H1 (cell line): ENCODE data around the gene SKAP1. TPM values are rescaled to one million over a fixed set of nuclear protein-coding genes. Genes with fewer than 3 reads are reported as not detected.

Source experiments
- CTCF ChIA-PET: fragments of 300-600 bp; sonication (Branson Sonifier 250); formaldehyde crosslinking; loops from one replicate; lab custom pipeline; 2021; ENCODE audit not compliant: partially characterized antibody; lab: Charles Lee
- POLR2A ChIA-PET: fragments of 300-600 bp; sonication (Branson Sonifier 250); formaldehyde crosslinking; loops from one replicate; lab custom pipeline; 2021; ENCODE audit warnings: inconsistent platforms; ENCODE audit not compliant: partially characterized antibody; lab: Charles Lee
- DNase-seq, 2 experiments: peaks; one replicate each; pipeline versions ENCODE4 v3.0.0 to v3.0.0-alpha.2; 2010 to 2022; ENCODE audit warnings: low spot score in 2 of 2, low read depth in 1 of 2, mixed read lengths in 1 of 2
- FAIRE-seq: peaks from 2 replicates; lab custom pipeline; 2011; peaks lifted over from hg19 to GRCh38; lab: Jason Lieb, UNC
- H2AFZ ChIP-seq: 2 replicates; pipeline ENCODE4 v1.8.1; 2012; ENCODE audit warnings: low read length, inconsistent platforms
- H2AK5ac ChIP-seq: 2 replicates; pipeline ENCODE4 v1.6.1; 2013; ENCODE audit warnings: low read depth, low read length
- H2BK120ac ChIP-seq: replicated peaks from 2 replicates; pipeline ENCODE3; 2013; ENCODE audit warnings: low read depth, low read length, inconsistent platforms
- H2BK12ac ChIP-seq: 2 replicates; pipeline ENCODE4 v1.6.1; 2013; ENCODE audit warnings: low read depth, low read length
- H2BK15ac ChIP-seq: 2 replicates; pipeline ENCODE4 v1.6.1; 2013; ENCODE audit warnings: low read length
- H2BK20ac ChIP-seq: 2 replicates; pipeline ENCODE4 v1.6.1; 2013; ENCODE audit warnings: low read length
- H2BK5ac ChIP-seq: 2 replicates; pipeline ENCODE4 v1.6.1; 2013; ENCODE audit warnings: low read depth, low read length
- H3K14ac ChIP-seq: 2 replicates; pipeline ENCODE4 v1.6.1; 2013; ENCODE audit warnings: inconsistent platforms; ENCODE audit not compliant: insufficient read length
- H3K18ac ChIP-seq: 2 replicates; pipeline ENCODE4 v1.6.1; 2013; ENCODE audit warnings: low read length; ENCODE audit errors: extremely low read depth
- H3K23ac ChIP-seq: 2 replicates; pipeline ENCODE4 v1.6.1; 2013; ENCODE audit warnings: inconsistent platforms; ENCODE audit not compliant: insufficient read length
- H3K23me2 ChIP-seq: 2 replicates; pipeline ENCODE4 v1.6.1; 2013; ENCODE audit warnings: low read depth, low read length
- H3K27ac ChIP-seq: 2 replicates; pipeline ENCODE4 v1.6.1; 2011; ENCODE audit warnings: low read depth, low read length, inconsistent platforms
- H3K27me3 ChIP-seq, 4 experiments: replicated peaks in 1 of 4; 1 replicate in 1 of 4; 2 replicates in 3 of 4; pipeline versions ENCODE4 v1.6.1 to v1.8.1; 2011 to 2013; ENCODE audit warnings: low read length in 3 of 4, mild to moderate bottlenecking in 3 of 4, inconsistent platforms in 2 of 4, mixed read lengths in 2 of 4, moderate library complexity in 1 of 4; ENCODE audit not compliant: control insufficient read depth in 3 of 4, insufficient read depth in 3 of 4; ENCODE audit errors: extremely low read depth in 1 of 4
- H3K36me3 ChIP-seq, 4 experiments: 2 replicates each; pipeline versions ENCODE4 v1.6.1 to v1.8.1; 2011 to 2013; ENCODE audit warnings: mild to moderate bottlenecking in 4 of 4, low read length in 3 of 4, moderate library complexity in 2 of 4, control low read depth in 1 of 4, inconsistent platforms in 1 of 4; ENCODE audit not compliant: insufficient read depth in 4 of 4, control insufficient read depth in 2 of 4
- H3K4ac ChIP-seq: replicated peaks from 2 replicates; pipeline ENCODE3; 2013; ENCODE audit warnings: low read length, low read depth, mixed read lengths, inconsistent platforms; ENCODE audit not compliant: insufficient read length
- H3K4me1 ChIP-seq, 4 experiments: replicated peaks in 1 of 4; 1 replicate in 1 of 4; 2 replicates in 3 of 4; pipeline versions ENCODE4 v1.6.1 to v1.8.1; 2011 to 2013; ENCODE audit warnings: low read length in 3 of 4, inconsistent platforms in 2 of 4, mixed read lengths in 1 of 4; ENCODE audit not compliant: insufficient read depth in 4 of 4, control insufficient read depth in 3 of 4
- H3K4me2 ChIP-seq, 2 experiments: 2 replicates each; pipeline versions ENCODE4 v1.6.1 to v1.8.1; 2011 to 2013; ENCODE audit warnings: low read depth in 2 of 2, low read length in 2 of 2, control low read depth in 1 of 2, inconsistent platforms in 1 of 2, mild to moderate bottlenecking in 1 of 2; ENCODE audit not compliant: insufficient read depth in 1 of 2
- H3K4me3 ChIP-seq, 4 experiments: fragments of 200-600, 300-600 bp in 1 of 4; sonication (generic), shearing (Covaris generic), sonication (Bioruptor Twin) in 1 of 4; 2 replicates each; pipeline versions ENCODE4 v1.5.1 to v1.8.1; 2011 to 2016; ENCODE audit warnings: low read length in 4 of 4, low read depth in 3 of 4, control low read depth in 2 of 4, inconsistent platforms in 2 of 4, mild to moderate bottlenecking in 2 of 4, mixed read lengths in 1 of 4, moderate library complexity in 1 of 4; ENCODE audit not compliant: insufficient read depth in 2 of 4; ENCODE audit errors: extremely low read depth in 1 of 4
- H3K56ac ChIP-seq: replicated peaks from 2 replicates; pipeline ENCODE3; 2013; ENCODE audit warnings: low read depth, mild to moderate bottlenecking, mixed read lengths, low read length, inconsistent platforms; ENCODE audit not compliant: insufficient read length
- H3K79me1 ChIP-seq: 2 replicates; pipeline ENCODE4 v1.6.1; 2013; ENCODE audit warnings: low read depth, low read length, control low read depth
- H3K79me2 ChIP-seq, 2 experiments: 2 replicates each; pipeline versions ENCODE4 v1.6.1 to v1.8.1; 2012 to 2013; ENCODE audit warnings: low read length in 2 of 2, mild to moderate bottlenecking in 2 of 2, inconsistent platforms in 1 of 2; ENCODE audit not compliant: insufficient read depth in 2 of 2, control insufficient read depth in 1 of 2
- H3K9ac ChIP-seq, 4 experiments: replicated peaks in 1 of 4; 1 replicate in 1 of 4; 2 replicates in 3 of 4; pipeline versions ENCODE4 v1.6.1 to v1.8.1; 2011 to 2013; ENCODE audit warnings: low read depth in 3 of 4, low read length in 3 of 4, control low read depth in 2 of 4, mild to moderate bottlenecking in 2 of 4, moderate library complexity in 2 of 4, inconsistent platforms in 1 of 4; ENCODE audit errors: extremely low read depth in 1 of 4
- H3K9me3 ChIP-seq, 2 experiments: 2 replicates each; pipeline versions ENCODE4 v1.6.1 to v1.8.1; 2012 to 2013; ENCODE audit warnings: mild to moderate bottlenecking in 2 of 2, moderate library complexity in 2 of 2, control low read depth in 1 of 2, inconsistent platforms in 1 of 2, low read depth in 1 of 2, low read length in 1 of 2, mixed read lengths in 1 of 2; ENCODE audit not compliant: insufficient read depth in 2 of 2
- H4K20me1 ChIP-seq, 2 experiments: replicated peaks in 1 of 2; 2 replicates each; pipeline versions ENCODE3 to v1.8.1; 2011 to 2013; ENCODE audit warnings: inconsistent platforms in 2 of 2, low read length in 2 of 2, mild to moderate bottlenecking in 1 of 2; ENCODE audit not compliant: insufficient read depth in 2 of 2, control insufficient read depth in 1 of 2
- H4K5ac ChIP-seq: 2 replicates; pipeline ENCODE4 v1.6.1; 2013; ENCODE audit warnings: low read length, low read depth, mixed read lengths, inconsistent platforms; ENCODE audit not compliant: insufficient read length
- H4K8ac ChIP-seq: 2 replicates; pipeline ENCODE4 v1.8.0; 2013; ENCODE audit warnings: mild to moderate bottlenecking, moderate library complexity, low read length, inconsistent platforms; ENCODE audit not compliant: insufficient read depth; ENCODE audit errors: extremely low read depth
- H4K91ac ChIP-seq: replicated peaks from 2 replicates; pipeline ENCODE3; 2013; ENCODE audit warnings: low read length, mixed read lengths, inconsistent platforms; ENCODE audit not compliant: insufficient read length
- ASH2L ChIP-seq: fragments of 200-600, 300-600 bp; sonication (generic); IDR thresholded peaks from one replicate; pipeline ENCODE4 v1.7.1; 2017; ENCODE audit warnings: low read length
- CEBPB ChIP-seq: IDR thresholded peaks from 2 replicates; pipeline ENCODE4 v1.6.1; 2012; ENCODE audit warnings: low read depth, low read length
- CTBP2 ChIP-seq: IDR thresholded peaks from 2 replicates; pipeline ENCODE4 v1.7.0; 2011; ENCODE audit warnings: borderline replicate concordance, mild to moderate bottlenecking, moderate library complexity, mixed read lengths, low read length; ENCODE audit not compliant: insufficient read depth, insufficient read length
- HDAC6 ChIP-seq: IDR thresholded peaks from one replicate; pipeline ENCODE4 v1.7.1; 2012; ENCODE audit warnings: low read depth, mild to moderate bottlenecking, inconsistent platforms, low read length, moderate library complexity
- KDM4A ChIP-seq: IDR thresholded peaks from one replicate; pipeline ENCODE4 v1.7.1; 2012; ENCODE audit warnings: low read depth, mild to moderate bottlenecking, moderate library complexity, low read length, inconsistent platforms; ENCODE audit not compliant: severe bottlenecking
- SIRT6 ChIP-seq: IDR thresholded peaks from one replicate; pipeline ENCODE4 v1.7.1; 2012; ENCODE audit warnings: low read length, inconsistent platforms
- WGBS, 2 experiments: shearing (Covaris generic) in 1 of 2; methylation state at CpG; one replicate each; pipeline versions ENCODE4 v1.1.6 to v1.1.7; 2013 to 2015; ENCODE audit warnings: low lambda C conversion rate in 2 of 2, mixed read lengths in 2 of 2, inconsistent platforms in 1 of 2, low coverage in 1 of 2, missing lambda C conversion rate in 1 of 2; ENCODE audit not compliant: insufficient replicate concordance in 2 of 2, insufficient coverage in 1 of 2, insufficient read length in 1 of 2; ENCODE audit errors: extremely low coverage in 1 of 2, missing lambda C conversion rate in 1 of 2; 5-methylcytosine and 5-hydroxymethylcytosine counted together
- polyA plus RNA-seq, 7 experiments: library from polyadenylated mRNA; depleted of rRNA in 3 of 7; stranded (reverse) in 5 of 7; unstranded in 2 of 7; fragments of >200 nt in 5 of 7; fragments of 200-250 nt in 2 of 7; gene quantifications; 1 replicate in 5 of 7; 2 replicates in 1 of 7; 4 replicates in 1 of 7; pipeline versions ENCODE4 v1.2.1 to v1.2.3, GENCODE V29; 2011 to 2013; ENCODE audit warnings: missing spikeins in 2 of 7, mixed read lengths in 2 of 7
- total RNA-seq: library from RNA; stranded (reverse); fragmentation: NEBNext Ultra II Directional; extraction: Animal tissue kit (Norgen Biotek cat#: 25700); gene quantifications from 2 replicates; pipeline ENCODE4 v1.2.1, GENCODE V29; 2021

The SKAP1 gene
- total and polyA plus RNA-seq, 2 of the 8 experiments (the other 6 are each of a cell fraction or from before 2014, with no cell fraction given): not detected

DNA sequence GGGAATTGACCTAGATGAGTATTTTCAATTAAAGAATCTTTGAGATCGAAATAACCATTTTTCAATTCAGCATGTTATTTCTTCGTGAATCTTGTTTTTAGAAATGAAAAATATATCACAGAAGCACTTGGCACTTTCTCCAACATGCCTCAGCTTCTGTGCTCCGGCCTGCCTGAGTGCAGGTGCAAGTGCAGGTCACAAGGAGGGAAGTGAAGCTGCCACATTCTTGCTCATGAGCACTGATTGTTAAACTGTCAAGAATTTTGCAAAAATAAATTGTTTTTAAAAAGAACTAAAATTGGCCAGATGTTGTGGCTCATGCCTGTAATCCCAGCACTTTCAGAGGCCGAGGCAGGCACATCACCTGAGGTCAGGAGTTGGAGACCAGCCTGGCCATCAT is 38.3 kb upstream of the SKAP1 start:
- Histone ChIP-seq H3K79me2 (no peaks in the 10 kb centered on the region), H4K20me1 (no peaks in the 10 kb centered on the region), H3K9ac (no peak overlapping the region), H3K4me1 (peaks cover 4 to 14% (median 12%) of the 10 kb centered on the region in 4 experiments; a peak in 6 of 7 replicates), H3K4me3 (no peak overlapping the region), H3K9me3 (no peaks in the 10 kb centered on the region), H3K4ac (no peak overlapping the region), H2BK120ac (no peak overlapping the region), H2BK20ac (no peak overlapping the region), H2AK5ac (no peak overlapping the region), H3K4me2 (no peak overlapping the region), H3K27me3 (peaks cover 0 to 3% (median 0%) of the 10 kb centered on the region in 4 experiments; a peak in 1 of 7 replicates), H3K56ac (no peak overlapping the region), H3K36me3 (no peaks in the 10 kb centered on the region), H3K79me1 (no peaks in the 10 kb centered on the region), H4K8ac (no peak overlapping the region), H2BK12ac (no peak overlapping the region), H2AFZ (no peak overlapping the region), H3K27ac (no peak overlapping the region), H2BK15ac (no peak overlapping the region), H4K5ac (no peak overlapping the region), H3K23ac (no peak overlapping the region), H2BK5ac (no peak overlapping the region), H3K23me2 (no peaks in the 10 kb centered on the region), H3K18ac (no peak overlapping the region), H4K91ac (no peak overlapping the region), H3K14ac (no peak overlapping the region)
- ChIA-PET CTCF (interaction anchor here (0.7 to 3.7 kb wide), 5 partner anchors 12 to 90 kb away, joined by 3 to 17 read pairs (median 3); no protein-coding TSS in a partner anchor), POLR2A (no interaction called here)
- 89% methylated on average over 4 of the region's 4 CpGs; no CpG with 5 or more reads in 1 of the 2 experiments for WGBS, 2 experiments
- no peak for FAIRE-seq
- no peak for DNase-seq
- no peak for TF ChIP-seq ASH2L
- no peak for TF ChIP-seq CTBP2
- no peak for TF ChIP-seq SIRT6
- TF ChIP-seq KDM4A: no peak
- no peak for TF ChIP-seq CEBPB
- no peak for TF ChIP-seq HDAC6
